Epithelial cell of proximal tubule (primary cell): ENCODE data around the gene NPHS1. TPM values are rescaled to one million over a fixed set of nuclear protein-coding genes. Genes with fewer than 3 reads are reported as not detected.
"Not testable (repeated sequence)": the region's sequence is repeated elsewhere in the genome, so short reads cannot be mapped to it uniquely, and the experiment has no call there.

ENCODE experiments used
- DNase-seq: peaks from one replicate; pipeline ENCODE4 v3.0.0-alpha.2; 2011; ENCODE audit warnings: low read depth
- H3K4me3 ChIP-seq: 2 replicates; pipeline ENCODE4 v1.5.1; 2011; ENCODE audit warnings: low read depth, mild to moderate bottlenecking, low read length
- total RNA-seq: library from RNA; depleted of rRNA; stranded (reverse); fragments of >200 nt; gene quantifications from 2 replicates; pipeline ENCODE4 v1.2.3, GENCODE V29; 2015
- TF ChIP-seq, protein P1 (sequence below): conservative IDR thresholded peaks from 2 replicates; pipeline ENCODE4 v1.5.1; 2012; ENCODE audit warnings: low read depth, mild to moderate bottlenecking, low read length

Gene NPHS1
- total RNA-seq, 1 donor from 2014 or later = not detected

DNA sequence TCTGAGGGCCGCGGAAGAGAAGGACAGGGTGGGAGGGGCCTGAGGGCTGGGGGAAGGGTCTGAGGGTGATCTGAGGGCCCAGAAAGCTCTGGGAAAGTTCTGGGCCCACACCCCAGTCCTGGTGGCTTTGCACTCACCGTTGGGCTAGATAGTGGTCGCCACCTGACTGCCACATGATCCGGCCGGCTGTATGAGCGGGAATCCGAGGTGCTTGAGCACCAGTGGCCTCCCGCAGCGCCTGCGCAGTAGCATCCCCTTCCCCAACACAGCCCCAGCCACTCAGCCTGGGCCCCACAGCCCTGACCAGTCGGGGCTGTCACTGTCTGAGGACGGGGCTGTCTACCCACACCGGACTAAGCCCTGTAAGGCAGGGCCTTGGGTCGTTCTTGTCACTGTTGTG is 54.6 kb downstream of the NPHS1 start:
- no peak overlapping the region for H3K4me3 ChIP-seq
- TF ChIP-seq, protein P1, sequence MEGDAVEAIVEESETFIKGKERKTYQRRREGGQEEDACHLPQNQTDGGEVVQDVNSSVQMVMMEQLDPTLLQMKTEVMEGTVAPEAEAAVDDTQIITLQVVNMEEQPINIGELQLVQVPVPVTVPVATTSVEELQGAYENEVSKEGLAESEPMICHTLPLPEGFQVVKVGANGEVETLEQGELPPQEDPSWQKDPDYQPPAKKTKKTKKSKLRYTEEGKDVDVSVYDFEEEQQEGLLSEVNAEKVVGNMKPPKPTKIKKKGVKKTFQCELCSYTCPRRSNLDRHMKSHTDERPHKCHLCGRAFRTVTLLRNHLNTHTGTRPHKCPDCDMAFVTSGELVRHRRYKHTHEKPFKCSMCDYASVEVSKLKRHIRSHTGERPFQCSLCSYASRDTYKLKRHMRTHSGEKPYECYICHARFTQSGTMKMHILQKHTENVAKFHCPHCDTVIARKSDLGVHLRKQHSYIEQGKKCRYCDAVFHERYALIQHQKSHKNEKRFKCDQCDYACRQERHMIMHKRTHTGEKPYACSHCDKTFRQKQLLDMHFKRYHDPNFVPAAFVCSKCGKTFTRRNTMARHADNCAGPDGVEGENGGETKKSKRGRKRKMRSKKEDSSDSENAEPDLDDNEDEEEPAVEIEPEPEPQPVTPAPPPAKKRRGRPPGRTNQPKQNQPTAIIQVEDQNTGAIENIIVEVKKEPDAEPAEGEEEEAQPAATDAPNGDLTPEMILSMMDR = no peak
- no peak for DNase-seq

DNA sequence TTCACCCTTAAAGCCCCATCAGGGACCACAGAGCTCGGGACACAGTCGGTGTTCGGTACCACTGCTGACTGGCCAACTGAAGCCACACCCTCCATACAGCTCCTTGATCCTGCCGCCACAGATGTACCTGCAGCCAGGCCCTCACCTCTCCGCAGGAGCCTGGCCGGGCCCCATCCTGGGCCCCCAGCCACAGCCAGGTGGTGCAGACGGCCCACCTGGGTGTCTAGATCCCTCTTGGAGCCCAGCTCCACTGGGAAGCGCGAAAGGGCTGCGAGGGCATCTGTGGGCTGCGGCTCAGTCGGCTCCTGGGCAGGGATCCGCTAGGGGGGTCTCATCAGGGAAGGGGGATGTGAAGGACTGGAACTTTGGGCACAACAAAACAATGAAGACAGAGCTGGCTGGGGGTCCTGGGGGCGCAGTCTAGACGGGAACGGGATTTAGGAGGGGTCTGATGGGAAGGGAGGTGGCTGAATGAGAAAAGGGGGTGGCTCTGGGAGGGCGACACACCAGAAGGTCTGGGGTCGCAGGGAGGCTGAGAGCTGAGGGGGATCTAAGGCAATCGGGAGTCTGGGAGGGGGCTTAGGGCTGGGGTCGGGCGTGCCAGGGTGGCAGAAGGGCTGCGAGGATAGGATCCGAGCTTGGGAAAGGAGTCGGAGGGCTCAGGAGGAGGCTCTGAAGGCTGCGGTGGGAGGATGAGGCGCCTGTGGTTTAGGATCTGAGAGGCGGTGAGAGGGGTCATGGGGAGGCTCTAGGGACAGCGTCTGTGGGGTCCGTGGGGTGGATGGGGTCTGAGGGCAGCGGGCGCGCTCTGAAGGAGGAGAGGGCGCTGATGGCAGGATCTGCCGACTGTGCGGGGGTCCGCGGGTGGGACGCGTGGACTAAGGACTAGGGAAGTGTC is 55.4 kb downstream of the NPHS1 start:
- TF ChIP-seq, protein P1 = no peak
- no peak overlapping the region for H3K4me3 ChIP-seq
- no peak for DNase-seq

DNA sequence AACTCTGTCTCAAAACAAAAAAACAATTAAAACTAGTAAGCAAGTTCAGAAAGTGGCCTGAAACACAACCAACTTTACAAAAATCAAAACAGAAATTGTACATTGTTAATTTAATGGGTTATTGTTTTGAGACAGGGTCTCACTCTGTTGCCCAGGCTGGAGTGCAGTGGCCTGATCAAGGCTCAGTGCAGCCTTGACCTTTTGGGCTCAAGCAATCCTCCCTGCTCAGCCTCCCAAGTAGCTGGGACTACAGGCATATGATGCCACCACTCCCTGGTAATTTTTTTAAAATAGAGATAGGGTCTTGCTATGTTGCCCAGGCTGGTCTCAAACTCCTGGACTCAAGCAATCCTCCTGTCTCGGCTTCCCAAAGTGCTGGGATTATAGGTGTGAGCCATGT is 56.7 kb downstream of the NPHS1 start:
- DNase-seq, H3K4me3 ChIP-seq: not testable (repeated sequence)

DNA sequence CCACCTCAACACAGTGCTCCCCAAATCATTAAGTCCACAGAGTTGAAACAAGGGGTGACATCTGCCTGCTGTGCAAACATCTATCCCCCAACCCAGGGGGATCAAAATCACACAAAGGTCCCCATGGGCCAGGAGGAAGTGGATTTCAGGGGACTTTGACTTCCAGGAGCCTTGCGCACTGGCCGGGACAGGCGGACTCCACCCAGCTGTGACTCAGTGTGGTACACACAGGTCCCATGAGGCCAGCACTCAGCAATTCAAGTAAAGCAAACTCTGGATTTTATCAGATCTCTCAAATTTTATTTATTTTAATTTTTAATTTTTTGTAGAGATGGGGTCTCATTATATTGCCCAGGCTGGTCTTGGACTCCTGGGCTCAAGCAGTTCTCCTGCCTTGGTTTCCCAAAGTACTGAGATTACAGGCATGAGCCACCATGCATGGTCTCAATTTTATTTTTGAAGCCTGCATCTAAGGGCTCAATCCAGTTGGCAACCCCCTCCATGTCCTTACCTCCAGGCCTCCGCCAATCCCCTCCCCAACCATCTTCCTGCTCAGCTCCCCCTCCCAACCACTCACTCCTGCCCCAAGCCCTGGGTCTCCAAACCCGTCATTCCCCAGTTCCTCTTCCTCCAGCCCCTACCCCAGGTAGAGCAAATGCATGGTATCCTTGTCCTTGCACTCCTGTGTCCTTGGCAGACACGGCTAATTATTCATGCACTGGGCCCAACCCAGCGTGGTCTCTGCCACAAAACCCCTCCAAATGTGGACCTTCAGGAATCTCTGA is 58.7 kb downstream of the NPHS1 start:
- no peak overlapping the region for H3K4me3 ChIP-seq
- TF ChIP-seq, protein P1 = no peak
- DNase-seq = no peak

DNA sequence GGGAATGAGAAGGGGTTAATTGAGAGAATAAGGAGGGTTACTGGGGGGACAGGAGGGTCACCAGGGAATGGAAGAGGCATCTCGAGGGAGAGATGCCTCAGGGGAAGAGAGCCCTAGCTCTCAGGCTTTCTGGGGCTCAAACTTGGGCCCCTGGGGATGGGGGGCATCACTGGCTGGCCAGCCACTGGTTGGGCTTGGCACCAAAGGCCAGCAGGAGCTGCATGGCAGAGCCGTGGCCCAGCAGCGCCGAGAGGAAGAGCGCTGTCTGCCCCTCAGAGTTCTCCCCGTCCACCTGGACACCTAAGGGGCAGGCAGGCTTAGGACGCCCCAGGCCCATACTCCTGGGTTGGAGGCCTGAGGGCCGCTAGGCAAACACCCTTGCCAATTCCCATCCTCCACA is 59.4 kb downstream of the NPHS1 start:
- DNase-seq = no peak
- TF ChIP-seq, protein P1 = no peak
- no peak overlapping the region for H3K4me3 ChIP-seq

DNA sequence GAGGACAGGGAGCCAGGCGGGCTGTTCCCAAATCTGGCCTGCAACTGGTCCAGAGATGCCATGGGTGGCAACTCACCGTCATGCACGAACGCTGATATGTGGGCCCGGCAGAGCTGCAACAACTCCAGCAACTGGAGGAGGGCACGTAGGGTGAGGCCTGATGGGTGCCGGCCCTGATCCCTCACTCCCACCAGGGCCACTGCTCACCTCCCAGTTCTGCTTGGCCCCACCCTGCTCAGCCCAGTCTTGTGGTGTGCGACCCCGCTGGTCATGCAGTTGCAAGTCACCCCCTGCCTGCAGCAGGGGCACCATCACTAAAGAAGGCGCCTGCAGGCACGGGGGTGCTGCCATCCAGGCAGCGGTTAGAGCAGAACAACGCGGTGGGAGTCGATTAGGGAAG is 60.0 kb downstream of the NPHS1 start:
- no peak overlapping the region for H3K4me3 ChIP-seq
- no peak for DNase-seq
- TF ChIP-seq, protein P1 = no peak

DNA sequence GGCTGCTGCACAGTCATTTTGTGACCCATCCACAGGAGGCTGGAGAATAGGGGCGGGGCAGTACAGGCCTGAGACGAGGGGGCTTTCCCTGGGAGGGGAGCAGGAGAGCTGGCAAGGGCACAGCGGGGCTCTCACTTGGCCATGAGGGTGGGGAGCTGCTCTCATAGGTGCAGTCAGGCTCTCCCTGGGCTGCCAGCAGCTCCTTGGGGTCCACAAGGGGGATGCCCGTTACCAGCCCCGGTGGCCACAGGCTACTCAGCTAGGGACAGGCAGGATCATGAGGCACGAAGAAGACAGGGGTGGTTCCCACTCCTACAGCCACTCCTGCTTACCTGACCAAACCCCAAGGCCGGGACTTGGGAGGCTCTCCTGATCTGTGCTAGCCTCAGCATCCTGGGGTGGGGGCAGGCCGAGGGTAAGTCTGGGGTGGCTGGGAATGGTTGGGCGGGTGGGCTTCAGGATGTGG is 60.5 kb downstream of the NPHS1 start:
- H3K4me3 ChIP-seq = no peak overlapping the region
- DNase-seq = no peak
- TF ChIP-seq, protein P1 = no peak
